AG04450 (cell line): ENCODE measurements around the gene CASP8. TPM values are rescaled to one million over a fixed set of nuclear protein-coding genes. Genes with fewer than 3 reads are reported as not detected.

ENCODE experiments used
- CTCF ChIA-PET: fragments of 300-600, 350-600 bp; formaldehyde crosslinking; extraction: SDS; loops from one replicate; lab custom pipeline; 2022; ENCODE audit warnings: antibody characterized with exemption, inconsistent platforms; lab: Charles Lee
- POLR2A ChIA-PET: fragments of 350-600 bp; formaldehyde crosslinking; extraction: SDS; loops from one replicate; lab custom pipeline; 2021; ENCODE audit warnings: antibody characterized with exemption, inconsistent platforms; lab: Yijun Ruan, JAX
- DNase-seq: peaks from one replicate; pipeline ENCODE4 v3.0.0-alpha.2; 2011; ENCODE audit warnings: low read depth, low spot score
- H3K27ac ChIP-seq: one replicate; pipeline ENCODE4 v1.5.1; 2012; ENCODE audit warnings: low read depth, low read length, control low read depth
- H3K27me3 ChIP-seq: one replicate; pipeline ENCODE4 v1.6.0; 2012; ENCODE audit warnings: low read length; ENCODE audit not compliant: control insufficient read depth, insufficient read depth
- H3K4me3 ChIP-seq: 2 replicates; pipeline ENCODE4 v1.5.1; 2011; ENCODE audit warnings: mild to moderate bottlenecking, low read depth, low read length, control low read depth
- H3K9me3 ChIP-seq: 2 replicates; pipeline ENCODE4 v1.5.1; 2012; ENCODE audit warnings: low read length; ENCODE audit not compliant: control insufficient read depth, insufficient read depth
- CTCF ChIP-seq: IDR thresholded peaks from 2 replicates; pipeline ENCODE4 v1.5.1; 2011; ENCODE audit warnings: low read depth, low read length, control low read depth, inconsistent platforms
- polyA minus RNA-seq: library from RNA; depleted of rRNA, polyadenylated mRNA; stranded (reverse); fragments of >200 nt; gene quantifications from 2 replicates; pipeline ENCODE4 v1.2.3, GENCODE V29; 2011; rRNA and poly(A)+ RNA removed
- polyA plus RNA-seq: library from polyadenylated mRNA; depleted of rRNA; stranded (reverse); fragments of >200 nt; gene quantifications from 2 replicates; pipeline ENCODE4 v1.2.3, GENCODE V29; 2011; rRNA removed

The CASP8 gene
- polyA plus RNA-seq, result 17.4 and 20.8 TPM in 2 replicates
- polyA minus RNA-seq, result 11.0 and 13.9 TPM in 2 replicates

DNA sequence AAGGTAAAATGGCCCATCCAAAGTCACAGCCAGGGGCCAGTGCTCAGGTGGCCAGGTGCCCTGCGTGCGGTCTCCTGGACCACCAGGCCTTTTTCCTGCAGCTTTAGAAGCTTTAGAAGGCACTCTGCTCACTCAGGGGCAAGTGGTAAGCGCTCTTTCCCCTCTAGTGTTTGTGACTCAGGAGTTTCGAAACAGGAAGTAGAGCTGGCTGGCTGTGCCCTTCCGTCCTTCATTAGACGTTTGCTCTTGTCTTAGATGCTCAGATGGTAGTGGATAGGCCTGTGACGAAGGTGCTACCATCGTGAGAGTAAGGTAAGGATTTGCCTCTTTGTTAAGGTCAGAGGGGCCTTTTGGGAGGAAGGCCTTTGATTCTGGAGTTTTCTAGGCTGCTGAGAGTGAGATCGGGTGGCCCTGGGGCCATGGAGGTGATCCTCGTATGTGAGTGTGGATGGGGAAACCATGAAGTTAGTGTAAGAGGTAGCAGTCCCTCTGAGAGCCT is at the start of gene CASP8:
TSS of gene CASP8 (plus strand) at position 235 of the 499 bp plus-strand sequence. CDS start 5,951 bp downstream, outside the sequence.
- H3K4me3 ChIP-seq, result peak within 1 kb of the TSS; percentile 84; the same call in 1 of the 2 replicates
- ChIA-PET POLR2A (no interaction called here), CTCF (interaction anchor here (1.1 kb wide), 1 partner anchor 28 kb away, joined by 5 read pairs; no protein-coding TSS in a partner anchor)
- no peak within 1 kb of the TSS for H3K27ac ChIP-seq
- H3K27me3 ChIP-seq, result no peaks in the 10 kb centered on the region
- H3K9me3 ChIP-seq, result 0 out of 2 replicates have a peak, but pooled peaks cover 2% of the 10 kb centered on the region
- no peak for TF ChIP-seq CTCF
- DNase-seq, result no peak

DNA sequence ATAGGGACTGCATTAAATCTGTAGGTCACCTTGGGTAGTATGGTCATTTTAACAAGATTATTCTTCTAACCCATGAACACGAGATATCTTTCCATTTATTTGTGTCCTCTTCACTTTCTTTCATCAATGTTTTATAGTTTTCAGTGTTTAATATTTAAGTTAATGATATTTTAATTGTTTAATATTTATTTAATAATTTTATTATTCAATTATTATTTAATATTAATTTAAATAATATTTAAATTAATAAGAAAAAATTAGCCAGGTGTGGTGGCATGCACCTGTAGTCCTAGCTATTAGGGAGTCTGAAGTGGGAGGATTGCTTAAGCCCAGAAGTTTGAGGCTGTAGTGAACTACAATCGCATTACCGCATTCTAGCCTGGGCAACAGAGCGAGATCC is 44.4 kb upstream of the CASP8 start:
- no peak for TF ChIP-seq CTCF
- CTCF ChIA-PET, result no interaction called here
- Histone ChIP-seq H3K27ac (no peak overlapping the region), H3K9me3 (no peaks in the 10 kb centered on the region), H3K27me3 (no peaks in the 10 kb centered on the region), H3K4me3 (no peak overlapping the region)
- DNase-seq, result no peak
- POLR2A ChIA-PET, result no interaction called here

- H3K27me3 ChIP-seq, result no peaks in the 10 kb centered on the region
Observed at GRCh38 chr2:201216918-201217317, 43.4 kb upstream of the CASP8 start.

DNA sequence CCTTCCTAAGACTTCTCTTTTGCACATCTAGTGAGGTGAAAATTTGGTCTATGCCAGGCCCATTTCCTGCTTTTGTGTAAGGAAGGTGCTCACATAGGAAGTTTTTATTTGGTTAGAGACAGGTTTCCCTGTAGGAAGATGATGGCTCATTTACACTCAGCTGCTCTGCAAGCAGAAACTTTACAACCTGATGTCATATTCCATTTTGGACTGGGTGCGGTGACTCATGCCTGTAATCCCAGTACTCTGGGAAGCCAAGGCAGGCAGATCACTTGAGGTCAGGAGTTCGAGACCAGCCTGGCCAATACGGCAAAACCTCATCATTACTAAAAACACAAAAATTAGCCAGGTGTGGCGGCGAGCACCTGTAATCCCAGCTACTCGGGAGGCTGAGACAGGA is 41.6 kb upstream of the CASP8 start:
- Histone ChIP-seq H3K9me3 (no peaks in the 10 kb centered on the region), H3K27me3 (no peaks in the 10 kb centered on the region), H3K27ac (no peak overlapping the region), H3K4me3 (no peak overlapping the region)
- ChIA-PET CTCF (interaction anchor here (6.0 kb wide), 1 partner anchor 14 kb away, joined by 73 read pairs; no protein-coding TSS in a partner anchor), POLR2A (no interaction called here)
- no peak for DNase-seq
- no peak for TF ChIP-seq CTCF

More at GRCh38 chr2:201216918-201217317, 43.4 kb upstream of the CASP8 start:
- Histone ChIP-seq H3K27ac (no peak overlapping the region), H3K4me3 (no peak overlapping the region), H3K9me3 (no peaks in the 10 kb centered on the region)
- no peak for TF ChIP-seq CTCF
- no peak for DNase-seq
- ChIA-PET POLR2A (no interaction called here), CTCF (no interaction called here)

- no peaks in the 10 kb centered on the region for H3K9me3 ChIP-seq
- H3K4me3 ChIP-seq, result no peak overlapping the region
- H3K27ac ChIP-seq, result no peak overlapping the region
- H3K27me3 ChIP-seq, result no peaks in the 10 kb centered on the region
- ChIA-PET POLR2A (no interaction called here), CTCF (interaction anchor here (0.7 to 6.0 kb wide), 3 partner anchors 13 to 25 kb away, joined by 5 to 73 read pairs (median 5); no protein-coding TSS in a partner anchor)
- DNase-seq, result no peak
- no peak for TF ChIP-seq CTCF
Observed at GRCh38 chr2:201219328-201220096, 40.8 kb upstream of the CASP8 start.
